Myocyte (in vitro differentiated cells): ENCODE measurements around the gene FAM9B. TPM values are rescaled to one million over a fixed set of nuclear protein-coding genes. Genes with fewer than 3 reads are reported as not detected.

Experiments
- DNase-seq: peaks from one replicate; pipeline ENCODE4 v3.0.0-alpha.2; 2012; ENCODE audit warnings: low read depth
- total RNA-seq: library from RNA; depleted of rRNA; stranded (reverse); fragments of >200 nt; gene quantifications from 2 replicates; pipeline ENCODE4 v1.2.3, GENCODE V29; 2014

The FAM9B gene
- total RNA-seq, 1 donor from 2014 or later = 0.13 TPM

DNA sequence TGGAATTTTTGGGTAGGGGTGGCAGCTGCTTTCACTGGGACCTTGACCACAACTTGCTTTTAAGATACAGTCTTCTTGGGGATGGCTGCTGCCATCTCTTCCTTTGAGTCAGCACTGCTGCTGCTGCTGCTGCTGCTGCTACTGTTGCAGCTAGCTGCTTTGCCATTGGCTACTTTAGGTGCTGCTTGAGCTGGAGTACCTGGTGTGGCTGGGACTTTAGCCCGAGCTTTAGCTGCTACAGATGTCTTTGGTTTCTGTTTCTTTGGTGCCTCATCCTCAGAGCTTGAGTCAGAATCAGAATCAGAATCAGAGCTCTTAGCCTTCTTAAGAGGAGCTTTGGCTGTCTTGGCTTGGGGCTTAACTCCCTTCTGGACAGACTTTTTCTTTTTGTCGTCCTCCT, 52.2 kb downstream of the FAM9B start:
- DNase-seq = no peak

DNA sequence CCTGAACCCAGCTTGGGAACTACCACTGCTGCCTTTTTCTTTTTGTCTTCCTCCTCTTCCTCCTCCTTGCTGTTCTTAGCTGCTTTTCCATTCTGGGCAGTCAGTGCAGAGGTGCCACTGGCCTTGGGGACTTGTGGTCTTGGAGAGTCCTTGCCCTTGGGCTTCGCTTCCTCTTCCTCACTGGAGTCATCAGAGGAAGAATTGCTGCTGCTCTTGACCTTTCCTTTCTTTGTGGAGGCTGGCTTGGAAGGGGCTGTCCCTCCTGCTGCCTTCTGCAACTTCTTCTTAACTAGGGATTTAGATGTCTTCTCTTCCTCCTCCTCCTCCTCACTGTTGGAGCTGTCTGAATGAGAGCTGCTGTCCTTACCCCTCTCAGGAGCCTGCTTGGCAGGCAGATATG, 53.2 kb downstream of the FAM9B start:
- DNase-seq = no peak

Other genes with a start within 250 kb of the FAM9B start
- gene FAM9A, start 232.7 kb downstream of the FAM9B start, total RNA-seq = not detected in 2 replicates